HEK293T (cell line): Measurements from ENCODE around the gene RCN2.

Experiments
- FOXA1 ChIP-seq: fragments of 450-650 bp; IDR thresholded peaks from 2 replicates; pipeline ENCODE4 v1.6.1; 2016; ENCODE audit warnings: mild to moderate bottlenecking
- FOXM1 ChIP-seq: fragments of 450-650 bp; IDR thresholded peaks from 2 replicates; pipeline ENCODE4 v1.6.1; 2017; ENCODE audit warnings: mild to moderate bottlenecking, borderline replicate concordance
- SP1 ChIP-seq: fragments of 450-650 bp; IDR thresholded peaks from 2 replicates; pipeline ENCODE4 v1.6.1; 2017
- SUZ12 ChIP-seq: fragments of 450-650 bp; IDR thresholded peaks from 2 replicates; pipeline ENCODE4 v1.6.1; 2016; ENCODE audit warnings: mild to moderate bottlenecking
- TARDBP ChIP-seq: fragments of 450-650 bp; IDR thresholded peaks from 2 replicates; pipeline ENCODE4 v1.6.1; 2016
- ZNF384 ChIP-seq: fragments of 450-650 bp; IDR thresholded peaks from 2 replicates; pipeline ENCODE4 v1.6.1; 2016

DNA sequence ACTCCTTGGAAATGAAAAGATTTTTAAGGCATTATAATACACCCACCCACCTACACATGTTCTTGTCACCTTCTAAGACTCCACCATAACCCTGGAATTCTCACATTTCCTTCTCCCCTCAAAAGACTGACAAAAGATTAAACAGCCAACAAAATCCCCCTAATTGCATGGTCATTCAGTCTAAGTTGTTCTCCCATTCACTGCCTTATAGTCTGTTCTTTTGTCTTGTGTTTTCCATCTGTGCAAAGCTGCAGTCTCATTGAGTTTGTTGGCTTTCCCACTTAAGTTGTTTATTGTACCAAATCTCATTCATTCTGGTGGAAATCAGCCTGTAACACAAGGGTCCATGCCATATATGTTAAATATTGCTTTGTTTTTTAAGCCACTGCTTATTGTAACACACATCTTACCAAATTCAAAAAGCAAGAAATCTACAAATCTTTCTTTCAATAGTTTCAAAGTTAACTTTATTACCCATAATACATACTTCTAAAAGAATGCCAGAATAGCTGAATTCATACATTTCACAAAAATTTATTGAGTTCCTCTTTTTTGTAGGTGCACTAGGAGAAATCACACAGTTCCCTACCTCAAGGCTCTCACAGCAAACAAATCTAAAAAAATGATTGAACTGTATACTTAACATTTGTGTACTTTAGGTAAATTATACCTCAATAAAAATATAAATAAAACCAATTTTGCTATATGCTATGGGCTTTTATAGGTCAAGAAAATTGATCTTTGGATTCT, 2.4 kb upstream of the RCN2 start:
- TF ChIP-seq FOXM1 = no peak
- no peak for TF ChIP-seq TARDBP
- TF ChIP-seq ZNF384 = no peak
- no peak for TF ChIP-seq SP1
- no peak for TF ChIP-seq SUZ12
- no peak for TF ChIP-seq FOXA1
